ENCODE measurements around the gene IRF6.
A peak's percentile ranks its signal among the peaks of the same experiment; 100 is the strongest.

The IRF6 gene

DNA sequence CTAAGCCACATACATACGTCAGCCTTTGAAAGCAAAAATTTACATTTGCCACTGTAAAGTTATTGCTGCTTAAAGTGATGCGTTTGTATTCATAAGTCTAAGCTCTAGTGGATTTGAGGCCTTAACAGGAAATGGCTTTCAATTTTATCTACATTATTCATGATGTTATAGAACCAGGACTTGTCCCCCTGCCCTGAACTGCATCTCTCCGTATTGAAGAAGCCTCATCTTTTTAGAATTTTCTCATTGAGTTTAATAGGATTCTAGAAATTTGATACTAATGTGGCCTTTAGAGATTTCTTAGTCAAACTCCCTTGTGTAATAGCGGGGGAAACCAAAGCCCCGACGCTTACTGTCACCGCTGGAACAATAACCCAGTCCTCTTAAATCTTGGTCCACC, 31.7 kb upstream of the IRF6 start:
- DNase-seq (ENCODE audit: extremely low spot score), result no peak
- POLR2A ChIA-PET, result no interaction called here
- no peak for TF ChIP-seq CTCF (IDR thresholded peaks at IDR 0.05; ENCODE audit: control extremely low read depth, extremely low read depth, low read depth, missing control alignments)
- CTCF ChIA-PET, result interaction anchor here (1.5 to 12.4 kb wide), 4 partner anchors 9 to 23 kb away, joined by 4 to 89 read pairs (median 14); partner anchors contain the start of gene UTP25

- TF ChIP-seq CTCF (IDR thresholded peaks at IDR 0.05; ENCODE audit: control extremely low read depth, extremely low read depth, low read depth, missing control alignments), result no peak
- no peak for DNase-seq (ENCODE audit: extremely low spot score)
- POLR2A ChIA-PET, result no interaction called here
- CTCF ChIA-PET, result interaction anchor here (2.6 to 12.4 kb wide), 3 partner anchors 11 to 25 kb away, joined by 9 to 89 read pairs (median 33); no protein-coding TSS in a partner anchor
These were observed 29.9 kb upstream of the IRF6 start for GRCh38 chr1:209835782-209836298.

DNA sequence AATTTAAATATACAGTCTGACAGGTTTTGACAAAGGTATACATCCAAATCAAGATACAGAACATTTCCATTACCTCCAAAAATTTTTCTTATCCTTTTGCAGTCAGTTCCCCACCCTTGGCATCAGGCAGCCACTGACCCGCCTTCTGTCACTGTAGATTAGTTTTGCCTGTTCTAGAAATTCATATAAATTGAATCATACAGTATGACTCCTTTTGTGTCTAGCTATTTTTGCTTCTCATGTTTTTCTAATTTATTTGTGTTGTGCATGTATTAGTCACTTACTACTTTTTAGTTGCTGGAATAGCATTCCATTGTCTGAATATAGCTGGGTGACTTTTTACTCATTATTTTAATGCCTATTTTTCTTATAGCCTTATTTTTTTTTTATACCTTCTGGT, 25.7 kb upstream of the IRF6 start:
- TF ChIP-seq CTCF (IDR thresholded peaks at IDR 0.05; ENCODE audit: control extremely low read depth, extremely low read depth, low read depth, missing control alignments), result no peak
- ChIA-PET CTCF (interaction anchor here (1.0 to 12.4 kb wide), 3 partner anchors 8 to 18 kb away, joined by 3 to 89 read pairs (median 33); no protein-coding TSS in a partner anchor), POLR2A (no interaction called here)
- DNase-seq (ENCODE audit: extremely low spot score), result no peak

DNA sequence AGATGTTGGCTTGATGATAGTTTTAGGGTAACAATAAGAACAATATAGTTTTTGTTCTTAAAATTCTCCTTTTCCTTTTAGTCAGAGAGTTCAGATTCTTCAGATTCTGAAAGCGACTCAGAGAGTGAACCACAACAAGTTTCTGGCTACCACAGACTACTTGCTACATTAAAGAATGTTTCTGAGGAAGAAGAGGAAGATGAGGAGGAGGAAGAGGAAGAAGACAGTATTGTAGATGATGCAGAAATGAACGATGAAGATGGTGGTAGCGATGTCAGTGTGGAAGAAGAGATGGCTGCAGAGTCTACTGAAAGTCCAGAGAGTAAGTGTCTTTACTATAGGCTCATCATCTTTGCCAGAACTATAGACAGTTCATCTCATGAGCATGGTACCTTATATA, 24.8 kb upstream of the IRF6 start:
- CTCF ChIA-PET, result interaction anchor here (12.4 kb wide), 1 partner anchor 16 kb away, joined by 89 read pairs; no protein-coding TSS in a partner anchor
- POLR2A ChIA-PET, result no interaction called here
- DNase-seq (ENCODE audit: extremely low spot score), result no peak
- no peak for TF ChIP-seq CTCF (IDR thresholded peaks at IDR 0.05; ENCODE audit: control extremely low read depth, extremely low read depth, low read depth, missing control alignments)

DNA sequence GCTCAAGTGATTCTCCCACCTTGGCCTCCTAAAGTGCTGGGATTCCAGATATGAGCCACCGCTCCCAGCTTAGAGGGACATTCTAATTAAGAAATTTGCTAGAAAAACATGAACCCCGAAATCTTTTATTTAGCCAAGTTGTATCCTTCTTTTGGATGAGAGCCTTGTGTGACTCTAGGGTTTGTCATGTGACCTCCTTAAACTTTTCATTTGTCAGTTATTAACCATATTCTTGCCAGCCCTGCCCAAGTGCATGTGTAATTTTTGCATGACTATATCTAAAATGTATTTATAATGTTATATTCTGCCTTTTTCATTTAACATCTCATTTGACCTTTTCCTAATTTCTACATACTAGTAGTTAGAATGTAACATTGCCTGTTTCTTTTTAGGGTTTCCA, 23.8 kb upstream of the IRF6 start:
- TF ChIP-seq CTCF (IDR thresholded peaks at IDR 0.05; ENCODE audit: control extremely low read depth, extremely low read depth, low read depth, missing control alignments), result no peak
- POLR2A ChIA-PET, result no interaction called here
- DNase-seq (ENCODE audit: extremely low spot score), result no peak
- CTCF ChIA-PET, result interaction anchor here (12.4 kb wide), 1 partner anchor 17 kb away, joined by 89 read pairs; no protein-coding TSS in a partner anchor

DNA sequence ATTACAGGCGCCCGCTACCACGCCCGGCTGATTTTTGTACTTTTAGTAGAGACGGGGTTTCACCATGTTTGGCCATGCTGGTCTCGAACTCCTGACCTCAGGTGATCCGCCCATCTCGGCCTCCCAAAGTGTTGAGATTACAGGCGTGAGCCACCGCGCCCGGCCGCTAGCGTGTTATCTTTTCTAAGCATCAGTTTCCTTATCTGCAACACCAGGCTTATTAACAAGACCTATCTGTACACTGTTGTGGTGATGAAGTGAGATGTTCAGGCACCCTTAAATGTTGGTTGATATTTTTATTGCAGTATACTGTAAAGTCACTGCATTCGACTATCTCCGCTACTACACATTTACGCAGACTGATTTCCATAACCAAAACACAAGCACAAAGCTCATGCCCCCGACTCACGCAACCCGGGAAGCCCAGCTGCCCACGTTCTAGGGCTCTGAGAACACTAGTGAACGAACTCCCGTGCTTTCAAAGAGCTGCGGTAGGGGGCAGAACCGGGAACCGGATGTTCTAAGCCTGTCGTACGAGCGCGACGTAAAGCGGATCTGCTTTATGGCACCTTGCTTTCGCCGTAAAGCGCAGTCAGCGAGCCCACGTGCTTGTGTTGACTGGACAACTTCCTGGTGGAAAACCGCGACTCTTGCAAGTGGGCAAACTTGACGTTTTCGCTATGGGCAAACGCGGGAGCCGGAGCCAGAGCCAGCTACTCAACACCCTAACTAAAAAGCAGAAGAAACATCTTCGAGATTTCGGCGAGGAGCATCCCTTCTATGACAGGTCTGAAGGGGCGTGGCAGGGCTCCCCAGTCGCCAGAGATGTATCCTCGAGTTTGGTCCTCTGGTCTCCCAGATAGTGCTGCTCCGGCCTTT, 21.7 kb upstream of the IRF6 start, which contains the start of gene UTP25:
TSS of gene UTP25 (plus strand) at position 589 of the 879 bp plus-strand sequence. CDS start at position 681, 92 bp downstream.
- peak; percentile 63 for TF ChIP-seq CTCF (IDR thresholded peaks at IDR 0.05; ENCODE audit: control extremely low read depth, extremely low read depth, low read depth, missing control alignments)
- POLR2A ChIA-PET, result no interaction called here
- CTCF ChIA-PET, result interaction anchor here (0.5 to 8.2 kb wide), 20 partner anchors 10 to 513 kb away, joined by 3 to 190 read pairs (median 4); partner anchors contain the start of genes C1orf74 and IRF6
- DNase-seq (ENCODE audit: extremely low spot score), result peak; percentile 89

All from GM10248 (cell line).